GM12878 (cell line): Measurements from ENCODE around the gene BATF3. TPM values are rescaled to one million over a fixed set of nuclear protein-coding genes. Genes with fewer than 3 reads are reported as not detected.

Experiments used
- ATAC-seq: fragments of 200-7000 bp; cut with Tn5 transposase; 3 replicates; pipeline ENCODE4 v1.9.1; 2020; ENCODE audit warnings: mild to moderate bottlenecking, moderate library complexity
- BruUV-seq: library from RNA; stranded (reverse); fragments of 400-500 nt; replicated peaks from 2 replicates; lab custom pipeline; 2021; lab: Mats Ljungman, UMichigan
- CTCF ChIA-PET: fragments of 300-600 bp; sonication (Branson Sonifier 250); formaldehyde crosslinking; extraction: SDS; loops from one replicate; lab custom pipeline; 2021; ENCODE audit warnings: inconsistent platforms; lab: Yijun Ruan, JAX
- POLR2A ChIA-PET: fragments of 350-600 bp; formaldehyde crosslinking; extraction: SDS; loops from one replicate; lab custom pipeline; 2021; ENCODE audit warnings: inconsistent platforms; lab: Charles Lee
- RAD21 ChIA-PET: fragments of 300-600 bp; sonication (Branson Sonifier 250); formaldehyde crosslinking; loops from one replicate; lab custom pipeline; 2023; ENCODE audit warnings: antibody characterized with exemption; ENCODE audit not compliant: unreplicated experiment; lab: Charles Lee
- SMC1A ChIA-PET: fragments of 300-600 bp; sonication (Branson Sonifier 250); formaldehyde crosslinking; loops from one replicate; lab custom pipeline; 2023; ENCODE audit not compliant: unreplicated experiment, uncharacterized antibody; lab: Charles Lee
- DNase-seq: peaks from one replicate; pipeline ENCODE4 v3.0.0-alpha.2; 2011; ENCODE audit warnings: low read depth, low spot score
- FAIRE-seq: peaks from 3 replicates; lab custom pipeline; 2011; peaks lifted over from hg19 to GRCh38; lab: Jason Lieb, UNC
- H2AFZ ChIP-seq: 2 replicates; pipeline ENCODE4 v1.6.0; 2011; ENCODE audit warnings: low read depth, low read length, control low read depth; ENCODE audit not compliant: control insufficient read depth
- H3K27ac ChIP-seq: 2 replicates; pipeline ENCODE4 v1.5.1; 2011; ENCODE audit warnings: control low read depth; ENCODE audit not compliant: control insufficient read depth, insufficient read depth
- H3K27me3 ChIP-seq, 2 experiments: replicated peaks in 1 of 2; 2 replicates each; pipeline versions ENCODE4 v1.6.0 to v1.6.1; 2011; ENCODE audit warnings: low read length in 1 of 2; ENCODE audit not compliant: control insufficient read depth in 2 of 2, insufficient read depth in 2 of 2
- H3K36me3 ChIP-seq, 2 experiments: 2 replicates each; pipeline ENCODE4 v1.5.1; 2011; ENCODE audit warnings: low read length in 1 of 2; ENCODE audit not compliant: control insufficient read depth in 2 of 2, insufficient read depth in 2 of 2
- H3K4me1 ChIP-seq: 2 replicates; pipeline ENCODE4 v1.6.1; 2011; ENCODE audit warnings: mild to moderate bottlenecking, low read length, moderate library complexity, mixed read lengths; ENCODE audit not compliant: control insufficient read depth, insufficient read depth
- H3K4me2 ChIP-seq: 2 replicates; pipeline ENCODE4 v1.6.0; 2011; ENCODE audit warnings: control low read depth; ENCODE audit not compliant: control insufficient read depth, insufficient read depth
- H3K4me3 ChIP-seq: fragments of 200-600 bp; sonication (generic); 2 replicates; pipeline ENCODE4 v1.5.1; 2016
- H3K79me2 ChIP-seq: 2 replicates; pipeline ENCODE4 v1.6.0; 2011; ENCODE audit warnings: low read length; ENCODE audit not compliant: control insufficient read depth, insufficient read depth
- H3K9ac ChIP-seq: 2 replicates; pipeline ENCODE4 v1.8.0; 2011; ENCODE audit warnings: low read length, control low read depth, mixed read lengths; ENCODE audit not compliant: control insufficient read depth, insufficient read depth
- H3K9me3 ChIP-seq: replicated peaks from 3 replicates; pipeline ENCODE4 v1.5.1; 2011; ENCODE audit warnings: mild to moderate bottlenecking, low read length; ENCODE audit not compliant: control insufficient read depth, insufficient read depth
- H4K20me1 ChIP-seq: 2 replicates; pipeline ENCODE4 v1.6.0; 2011; ENCODE audit not compliant: control insufficient read depth, insufficient read depth
- ATF2 ChIP-seq: IDR thresholded peaks from 2 replicates; pipeline ENCODE4 v1.6.1; 2012; ENCODE audit warnings: low read length, inconsistent platforms
- HDAC6 ChIP-seq: fragments of 200-600 bp; sonication (generic); IDR thresholded peaks from one replicate; pipeline ENCODE4 v1.8.0; 2017; ENCODE audit warnings: antibody characterized with exemption; ENCODE audit not compliant: unreplicated experiment
- SIX5 ChIP-seq: IDR thresholded peaks from 2 replicates; pipeline ENCODE4 v1.6.1; 2011; ENCODE audit warnings: mild to moderate bottlenecking, low read depth, low read length, moderate library complexity; ENCODE audit not compliant: severe bottlenecking
- SREBF1 ChIP-seq: IDR thresholded peaks from 2 replicates; pipeline ENCODE4 v1.6.1; 2012; ENCODE audit warnings: mild to moderate bottlenecking, low read length
- WGBS: methylation state at CpG from one replicate; pipeline ENCODE4 v1.1.6; 2016; ENCODE audit warnings: low lambda C conversion rate; ENCODE audit not compliant: insufficient replicate concordance, insufficient coverage; ENCODE audit errors: missing lambda C conversion rate; 5-methylcytosine and 5-hydroxymethylcytosine counted together
- in situ Hi-C: fragments of 300-500 bp; cut with MboI; formaldehyde crosslinking; loops from 9 replicates; pipeline ENCODE4 v1.14.3; 2018; ENCODE audit warnings: mixed read lengths
- intact Hi-C: fragments of 100-400 bp; cut with micrococcal nuclease; formaldehyde crosslinking; loops from one replicate; pipeline ENCODE4 v1.14.2; 2022; ENCODE audit not compliant: unreplicated experiment
- polyA plus RNA-seq, 11 experiments: library from polyadenylated mRNA; depleted of rRNA in 4 of 11; unstranded in 6 of 11; stranded (reverse) in 5 of 11; fragments of >200 nt; fragmentation: Nextera tagmentation in 4 of 11; fragmentation: Illumina TruSeq in 1 of 11; extraction: Ambion mirVana in 4 of 11; extraction: Trizol in 1 of 11; gene quantifications; 1 replicate in 1 of 11; 2 replicates in 10 of 11; pipeline versions ENCODE4 v1.2.1 to v1.2.3, GENCODE V29; 2011 to 2016; ENCODE audit warnings: inconsistent platforms in 2 of 11, missing spikeins in 2 of 11, low read depth in 1 of 11
- total RNA-seq, 4 experiments: library from RNA; depleted of rRNA in 3 of 4; stranded (reverse); fragments of >200 nt in 3 of 4; fragmentation: Illumina TruSeq in 1 of 4; extraction: Trizol in 1 of 4; gene quantifications; 2 replicates each; pipeline versions ENCODE4 v1.2.1 to v1.2.3, GENCODE V29; 2013 to 2021
- TF ChIP-seq, protein P1 (sequence below): fragments of 450-650 bp; formaldehyde crosslinking; IDR thresholded peaks from 2 replicates; pipeline ENCODE4 v1.4.0; 2020; ENCODE audit warnings: mild to moderate bottlenecking, moderate library complexity
- TF ChIP-seq, protein P2 (sequence below): IDR thresholded peaks from 2 replicates; pipeline ENCODE4 v1.6.1; 2012; ENCODE audit warnings: improper control_type of control experiment, low read depth, low read length; ENCODE audit not compliant: insufficient replicate concordance

BATF3 gene
- total and polyA plus RNA-seq, 10 of the 15 experiments (the other 5 are each of a cell fraction or from before 2014, with no cell fraction given): 11.1 to 56.8 (median 30.8) TPM

GRCh38 chr1:212665241-212666115 lies 34.2 kb downstream of the BATF3 start (continued):
- TF ChIP-seq HDAC6: no peak
- TF ChIP-seq, all 136 proteins: peak for 20

DNA sequence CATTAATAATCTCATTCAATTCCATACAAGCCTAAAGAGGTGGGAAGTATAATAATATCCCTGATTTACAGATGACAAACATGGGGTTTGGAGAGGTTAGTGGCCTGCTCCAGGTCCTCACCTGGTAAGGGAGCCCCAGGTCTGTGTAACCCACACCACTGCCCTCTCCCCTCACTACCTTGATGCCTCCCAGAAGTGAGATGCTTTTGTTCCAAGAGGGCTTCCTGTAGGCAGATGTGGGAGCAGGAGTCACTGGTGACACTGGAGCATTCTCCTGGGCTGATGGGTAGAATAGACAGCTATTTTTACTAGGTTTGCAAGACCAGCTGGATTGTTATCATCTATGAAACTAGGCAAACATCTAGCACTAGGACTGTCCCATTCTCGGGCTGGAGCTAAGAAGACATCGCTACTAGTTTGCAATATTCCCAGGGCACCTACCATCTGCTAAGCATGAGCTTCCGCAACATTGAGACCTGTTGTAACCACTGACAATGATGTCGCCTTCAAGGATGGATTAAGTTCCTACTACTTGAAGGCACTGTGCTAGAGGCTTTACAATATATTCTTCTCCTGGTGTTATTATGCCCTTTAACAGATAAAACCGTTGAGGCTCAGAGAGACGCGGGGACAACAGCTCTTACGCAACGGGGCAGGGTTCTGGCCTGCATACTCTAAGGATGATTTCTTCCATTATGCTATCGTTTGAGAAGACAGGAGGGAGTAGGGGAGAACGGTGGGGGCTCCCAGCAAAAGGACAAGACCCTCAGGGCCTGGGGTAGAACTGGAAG lies 35.0 kb downstream of the BATF3 start:
- BruUV-seq: no TSS peak
- 65% methylated on average over 11 of the region's 11 CpGs for WGBS
- TF ChIP-seq, protein P1, sequence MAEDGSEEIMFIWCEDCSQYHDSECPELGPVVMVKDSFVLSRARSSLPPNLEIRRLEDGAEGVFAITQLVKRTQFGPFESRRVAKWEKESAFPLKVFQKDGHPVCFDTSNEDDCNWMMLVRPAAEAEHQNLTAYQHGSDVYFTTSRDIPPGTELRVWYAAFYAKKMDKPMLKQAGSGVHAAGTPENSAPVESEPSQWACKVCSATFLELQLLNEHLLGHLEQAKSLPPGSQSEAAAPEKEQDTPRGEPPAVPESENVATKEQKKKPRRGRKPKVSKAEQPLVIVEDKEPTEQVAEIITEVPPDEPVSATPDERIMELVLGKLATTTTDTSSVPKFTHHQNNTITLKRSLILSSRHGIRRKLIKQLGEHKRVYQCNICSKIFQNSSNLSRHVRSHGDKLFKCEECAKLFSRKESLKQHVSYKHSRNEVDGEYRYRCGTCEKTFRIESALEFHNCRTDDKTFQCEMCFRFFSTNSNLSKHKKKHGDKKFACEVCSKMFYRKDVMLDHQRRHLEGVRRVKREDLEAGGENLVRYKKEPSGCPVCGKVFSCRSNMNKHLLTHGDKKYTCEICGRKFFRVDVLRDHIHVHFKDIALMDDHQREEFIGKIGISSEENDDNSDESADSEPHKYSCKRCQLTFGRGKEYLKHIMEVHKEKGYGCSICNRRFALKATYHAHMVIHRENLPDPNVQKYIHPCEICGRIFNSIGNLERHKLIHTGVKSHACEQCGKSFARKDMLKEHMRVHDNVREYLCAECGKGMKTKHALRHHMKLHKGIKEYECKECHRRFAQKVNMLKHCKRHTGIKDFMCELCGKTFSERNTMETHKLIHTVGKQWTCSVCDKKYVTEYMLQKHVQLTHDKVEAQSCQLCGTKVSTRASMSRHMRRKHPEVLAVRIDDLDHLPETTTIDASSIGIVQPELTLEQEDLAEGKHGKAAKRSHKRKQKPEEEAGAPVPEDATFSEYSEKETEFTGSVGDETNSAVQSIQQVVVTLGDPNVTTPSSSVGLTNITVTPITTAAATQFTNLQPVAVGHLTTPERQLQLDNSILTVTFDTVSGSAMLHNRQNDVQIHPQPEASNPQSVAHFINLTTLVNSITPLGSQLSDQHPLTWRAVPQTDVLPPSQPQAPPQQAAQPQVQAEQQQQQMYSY (CRISPR knock-in tag): no peak
- TF ChIP-seq SIX5 (no peak), SREBF1 (no peak), ATF2 (no peak)
- TF ChIP-seq, protein P2, sequence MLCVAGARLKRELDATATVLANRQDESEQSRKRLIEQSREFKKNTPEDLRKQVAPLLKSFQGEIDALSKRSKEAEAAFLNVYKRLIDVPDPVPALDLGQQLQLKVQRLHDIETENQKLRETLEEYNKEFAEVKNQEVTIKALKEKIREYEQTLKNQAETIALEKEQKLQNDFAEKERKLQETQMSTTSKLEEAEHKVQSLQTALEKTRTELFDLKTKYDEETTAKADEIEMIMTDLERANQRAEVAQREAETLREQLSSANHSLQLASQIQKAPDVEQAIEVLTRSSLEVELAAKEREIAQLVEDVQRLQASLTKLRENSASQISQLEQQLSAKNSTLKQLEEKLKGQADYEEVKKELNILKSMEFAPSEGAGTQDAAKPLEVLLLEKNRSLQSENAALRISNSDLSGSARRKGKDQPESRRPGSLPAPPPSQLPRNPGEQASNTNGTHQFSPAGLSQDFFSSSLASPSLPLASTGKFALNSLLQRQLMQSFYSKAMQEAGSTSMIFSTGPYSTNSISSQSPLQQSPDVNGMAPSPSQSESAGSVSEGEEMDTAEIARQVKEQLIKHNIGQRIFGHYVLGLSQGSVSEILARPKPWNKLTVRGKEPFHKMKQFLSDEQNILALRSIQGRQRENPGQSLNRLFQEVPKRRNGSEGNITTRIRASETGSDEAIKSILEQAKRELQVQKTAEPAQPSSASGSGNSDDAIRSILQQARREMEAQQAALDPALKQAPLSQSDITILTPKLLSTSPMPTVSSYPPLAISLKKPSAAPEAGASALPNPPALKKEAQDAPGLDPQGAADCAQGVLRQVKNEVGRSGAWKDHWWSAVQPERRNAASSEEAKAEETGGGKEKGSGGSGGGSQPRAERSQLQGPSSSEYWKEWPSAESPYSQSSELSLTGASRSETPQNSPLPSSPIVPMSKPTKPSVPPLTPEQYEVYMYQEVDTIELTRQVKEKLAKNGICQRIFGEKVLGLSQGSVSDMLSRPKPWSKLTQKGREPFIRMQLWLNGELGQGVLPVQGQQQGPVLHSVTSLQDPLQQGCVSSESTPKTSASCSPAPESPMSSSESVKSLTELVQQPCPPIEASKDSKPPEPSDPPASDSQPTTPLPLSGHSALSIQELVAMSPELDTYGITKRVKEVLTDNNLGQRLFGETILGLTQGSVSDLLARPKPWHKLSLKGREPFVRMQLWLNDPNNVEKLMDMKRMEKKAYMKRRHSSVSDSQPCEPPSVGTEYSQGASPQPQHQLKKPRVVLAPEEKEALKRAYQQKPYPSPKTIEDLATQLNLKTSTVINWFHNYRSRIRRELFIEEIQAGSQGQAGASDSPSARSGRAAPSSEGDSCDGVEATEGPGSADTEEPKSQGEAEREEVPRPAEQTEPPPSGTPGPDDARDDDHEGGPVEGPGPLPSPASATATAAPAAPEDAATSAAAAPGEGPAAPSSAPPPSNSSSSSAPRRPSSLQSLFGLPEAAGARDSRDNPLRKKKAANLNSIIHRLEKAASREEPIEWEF: no peak

More for the DNA sequence above, 35.0 kb downstream of the BATF3 start:
- ATAC-seq (no peak), DNase-seq (no peak), FAIRE-seq (no peak)
- peak overlapping the region; percentile 89; the same call in 1 of the 2 replicates for H2AFZ ChIP-seq
- POLR2A ChIA-PET: interaction anchor here (0.5 to 1.6 kb wide), 2 partner anchors 187 to 880 kb away, joined by 3 to 4 read pairs; no protein-coding TSS in a partner anchor
- SMC1A ChIA-PET: interaction anchor here (0.5 to 5.7 kb wide), 44 partner anchors 9 to 1011 kb away, joined by 3 to 80 read pairs (median 5); partner anchors contain the start of genes BATF3, NSL1 and TATDN3
- H3K27me3 ChIP-seq: no peaks in the 10 kb centered on the region
- H3K9me3 ChIP-seq: no peaks in the 10 kb centered on the region
- RAD21 ChIA-PET: interaction anchor here (0.6 to 5.3 kb wide), 55 partner anchors 9 to 984 kb away, joined by 3 to 66 read pairs (median 5); partner anchors contain the start of genes ATF3 and BATF3
- 0 out of 2 replicates have a peak overlapping the region, but pooled peaks have one; percentile 5 for H3K4me2 ChIP-seq
- H3K9ac ChIP-seq: no peak overlapping the region
- H3K79me2 ChIP-seq: no peaks in the 10 kb centered on the region
- H3K27ac ChIP-seq: no peak overlapping the region
- H3K4me3 ChIP-seq: no peak overlapping the region
- H3K36me3 ChIP-seq: no peaks in the 10 kb centered on the region
- H3K4me1 ChIP-seq: peaks cover 24% of the 10 kb centered on the region
- in situ Hi-C loops: loop anchor here (5.0 kb wide), 1 partner anchor 333 kb away; no protein-coding TSS in a partner anchor
- H4K20me1 ChIP-seq: no peaks in the 10 kb centered on the region
- CTCF ChIA-PET: interaction anchor here (0.6 to 5.6 kb wide), 77 partner anchors 8 to 983 kb away, joined by 3 to 103 read pairs (median 5); partner anchors contain the start of genes ATF3, BATF3, NSL1 and TATDN3
- intact Hi-C loops: loop anchor here (1.0 to 10.0 kb wide), 6 partner anchors 35 to 400 kb away; partner anchors contain the start of gene BATF3
